ENCODE measurements around the gene IGF1R. TPM values are rescaled to one million over a fixed set of nuclear protein-coding genes. Genes with fewer than 3 reads are reported as not detected.

IGF1R gene
- total RNA-seq, 1 donor from 2014 or later: 97.7 TPM

- TF ChIP-seq POLR2AphosphoS5 (IDR thresholded peaks at IDR 0.05; ENCODE audit: insufficient read depth in 1 of 2, low read depth in 1 of 2): no peak
- TF ChIP-seq POLR2A (IDR thresholded peaks at IDR 0.05): no peak
- TF ChIP-seq CTCF (IDR thresholded peaks at IDR 0.05): no peak
- intact Hi-C loops (cut with DNase I): no loop called here
- no peaks in the 10 kb centered on the region for H3K27me3 ChIP-seq
- no peak for DNase-seq (ENCODE audit: extremely low spot score in 2 of 2)
- H3K4me3 ChIP-seq: no peak overlapping the region
- no peaks in the 10 kb centered on the region for H3K9me3 ChIP-seq
- peaks cover 0 to 25% of the 10 kb centered on the region in 2 donors for H3K36me3 ChIP-seq
- H3K27ac ChIP-seq: no peak overlapping the region
- peaks cover 33% of the 10 kb centered on the region for H3K4me1 ChIP-seq
These were observed 300.6 kb downstream of the IGF1R start for GRCh38 chr15:98948941-98949340.

- no peaks in the 10 kb centered on the region for H3K9me3 ChIP-seq
- no peak overlapping the region for H3K4me3 ChIP-seq
- TF ChIP-seq POLR2AphosphoS5 (IDR thresholded peaks at IDR 0.05; ENCODE audit: insufficient read depth in 1 of 2, low read depth in 1 of 2) (no peak), CTCF (IDR thresholded peaks at IDR 0.05) (no peak), POLR2A (IDR thresholded peaks at IDR 0.05) (no peak)
- H3K27ac ChIP-seq: no peak overlapping the region
- peaks cover 0 to 25% of the 10 kb centered on the region in 2 donors for H3K36me3 ChIP-seq
- H3K4me1 ChIP-seq: peaks cover 33% of the 10 kb centered on the region
- intact Hi-C loops (cut with DNase I): no loop called here
- DNase-seq (ENCODE audit: extremely low spot score in 2 of 2): no peak
- H3K27me3 ChIP-seq: no peaks in the 10 kb centered on the region
These were observed 301.3 kb downstream of the IGF1R start for GRCh38 chr15:98949624-98950023.

- Histone ChIP-seq H3K4me3 (no peak overlapping the region), H3K27ac (no peak overlapping the region), H3K27me3 (no peaks in the 10 kb centered on the region), H3K36me3 (peaks cover 0 to 25% of the 10 kb centered on the region in 2 donors), H3K4me1 (peaks cover 36% of the 10 kb centered on the region), H3K9me3 (no peaks in the 10 kb centered on the region)
- TF ChIP-seq CTCF (IDR thresholded peaks at IDR 0.05) (no peak), POLR2AphosphoS5 (IDR thresholded peaks at IDR 0.05; ENCODE audit: insufficient read depth in 1 of 2, low read depth in 1 of 2) (no peak), POLR2A (IDR thresholded peaks at IDR 0.05) (no peak)
- intact Hi-C loops (cut with DNase I): no loop called here
- DNase-seq (ENCODE audit: extremely low spot score in 2 of 2): no peak
These were observed 301.9 kb downstream of the IGF1R start for GRCh38 chr15:98950248-98950647.

- TF ChIP-seq CTCF (IDR thresholded peaks at IDR 0.05) (no peak), POLR2A (IDR thresholded peaks at IDR 0.05) (no peak), POLR2AphosphoS5 (IDR thresholded peaks at IDR 0.05; ENCODE audit: insufficient read depth in 1 of 2, low read depth in 1 of 2) (no peak)
- Histone ChIP-seq H3K4me1 (peaks cover 38% of the 10 kb centered on the region), H3K36me3 (peaks cover 0 to 25% of the 10 kb centered on the region in 2 donors), H3K4me3 (no peak overlapping the region), H3K9me3 (no peaks in the 10 kb centered on the region), H3K27ac (peak overlapping the region; percentile 12), H3K27me3 (no peaks in the 10 kb centered on the region)
- DNase-seq (ENCODE audit: extremely low spot score in 2 of 2): no peak
- intact Hi-C loops (cut with DNase I): no loop called here
These were observed 302.7 kb downstream of the IGF1R start for GRCh38 chr15:98951004-98951403.

GRCh38 chr15:98951493-98952320, 303.4 kb downstream of the IGF1R start:
- no peak for DNase-seq (ENCODE audit: extremely low spot score in 2 of 2)
- no peaks in the 10 kb centered on the region for H3K27me3 ChIP-seq
- TF ChIP-seq POLR2AphosphoS5 (IDR thresholded peaks at IDR 0.05; ENCODE audit: insufficient read depth in 1 of 2, low read depth in 1 of 2) (no peak), POLR2A (IDR thresholded peaks at IDR 0.05) (no peak), CTCF (IDR thresholded peaks at IDR 0.05) (no peak)
- H3K27ac ChIP-seq: peak overlapping the region; percentile 79
- intact Hi-C loops (cut with DNase I): no loop called here
- no peak overlapping the region for H3K4me3 ChIP-seq
- peaks cover 0 to 25% of the 10 kb centered on the region in 2 donors for H3K36me3 ChIP-seq
- no peaks in the 10 kb centered on the region for H3K9me3 ChIP-seq
- peaks cover 33% of the 10 kb centered on the region for H3K4me1 ChIP-seq
